IMR-90 (cell line): Measurements from ENCODE around the gene IL18BP. TPM values are rescaled to one million over a fixed set of nuclear protein-coding genes. Genes with fewer than 3 reads are reported as not detected.
A peak's percentile ranks its signal among the peaks of the same experiment; 100 is the strongest.

Source experiments
- ATAC-seq: fragments of 200-7000 bp; cut with Tn5 transposase; 2 replicates; pipeline ENCODE4 v1.9.1; 2020; ENCODE audit warnings: low read depth, mild to moderate bottlenecking, moderate library complexity
- BruUV-seq: library from RNA; stranded (reverse); fragments of 400-500 nt; replicated peaks from 2 replicates; lab custom pipeline; 2021; lab: Mats Ljungman, UMichigan
- CTCF ChIA-PET: fragments of 300-600 bp; formaldehyde crosslinking; extraction: SDS; loops from one replicate; lab custom pipeline; 2021; ENCODE audit warnings: antibody characterized with exemption; lab: Yijun Ruan, JAX
- POLR2A ChIA-PET: fragments of 300-600 bp; sonication (Branson Sonifier 250); formaldehyde crosslinking; loops from one replicate; lab custom pipeline; 2022; ENCODE audit warnings: antibody characterized with exemption; ENCODE audit not compliant: unreplicated experiment; lab: Charles Lee
- DNase-seq: peaks from one replicate; pipeline ENCODE4 v3.0.0; 2013
- H2AFZ ChIP-seq: replicated peaks from 2 replicates; pipeline ENCODE3; 2013; ENCODE audit warnings: low read length, mild to moderate bottlenecking; ENCODE audit not compliant: poor library complexity
- H2AK5ac ChIP-seq: 2 replicates; pipeline ENCODE4 v1.6.1; 2013; ENCODE audit warnings: low read depth, low read length, inconsistent platforms
- H2AK9ac ChIP-seq: replicated peaks from 2 replicates; pipeline ENCODE3; 2013; ENCODE audit warnings: mild to moderate bottlenecking, low read depth, low read length, moderate library complexity; ENCODE audit not compliant: poor library complexity
- H2BK120ac ChIP-seq: 2 replicates; pipeline ENCODE4 v1.6.1; 2013; ENCODE audit warnings: low read depth, low read length, inconsistent platforms
- H2BK15ac ChIP-seq: 3 replicates; pipeline ENCODE4 v1.6.1; 2013; ENCODE audit warnings: low read depth, low read length, inconsistent platforms
- H2BK20ac ChIP-seq: 2 replicates; pipeline ENCODE4 v1.6.1; 2013; ENCODE audit warnings: low read depth, mild to moderate bottlenecking, inconsistent platforms, low read length, moderate library complexity
- H2BK5ac ChIP-seq: 2 replicates; pipeline ENCODE4 v1.6.1; 2013; ENCODE audit warnings: mild to moderate bottlenecking, low read depth, low read length, inconsistent platforms; ENCODE audit not compliant: poor library complexity, severe bottlenecking
- H3K14ac ChIP-seq: replicated peaks from 2 replicates; pipeline ENCODE4 v1.6.1; 2013; ENCODE audit warnings: low read depth, low read length, inconsistent platforms
- H3K18ac ChIP-seq: 2 replicates; pipeline ENCODE4 v1.6.1; 2013; ENCODE audit warnings: low read depth, low read length, control low read depth
- H3K23ac ChIP-seq: 2 replicates; pipeline ENCODE4 v1.6.1; 2013; ENCODE audit warnings: low read depth, low read length, inconsistent platforms
- H3K27ac ChIP-seq: 2 replicates; pipeline ENCODE4 v1.5.1; 2013; ENCODE audit warnings: mild to moderate bottlenecking, control low read depth, low read length; ENCODE audit not compliant: insufficient read depth
- H3K27me3 ChIP-seq: 2 replicates; pipeline ENCODE4 v1.6.1; 2013; ENCODE audit warnings: low read length; ENCODE audit not compliant: control insufficient read depth, insufficient read depth
- H3K36me3 ChIP-seq: 2 replicates; pipeline ENCODE4 v1.6.1; 2013; ENCODE audit warnings: low read length, mixed read lengths; ENCODE audit not compliant: control insufficient read depth, insufficient read depth
- H3K4ac ChIP-seq: 2 replicates; pipeline ENCODE4 v1.6.1; 2013; ENCODE audit warnings: low read depth, low read length, inconsistent platforms
- H3K4me1 ChIP-seq: 2 replicates; pipeline ENCODE4 v1.6.1; 2013; ENCODE audit warnings: low read length, mixed read lengths; ENCODE audit not compliant: control insufficient read depth, insufficient read depth
- H3K4me2 ChIP-seq: 2 replicates; pipeline ENCODE4 v1.6.1; 2013; ENCODE audit warnings: low read depth, mild to moderate bottlenecking, control low read depth, low read length, moderate library complexity
- H3K4me3 ChIP-seq: 2 replicates; pipeline ENCODE4 v1.5.1; 2013; ENCODE audit warnings: low read depth, mild to moderate bottlenecking, control low read depth, low read length, moderate library complexity; ENCODE audit not compliant: insufficient read depth
- H3K56ac ChIP-seq: 2 replicates; pipeline ENCODE4 v1.6.1; 2013; ENCODE audit warnings: low read length, inconsistent platforms; ENCODE audit not compliant: insufficient read depth; ENCODE audit errors: extremely low read depth
- H3K79me1 ChIP-seq, 2 experiments: 2 replicates each; pipeline ENCODE4 v1.6.1; 2013; ENCODE audit warnings: low read length in 2 of 2, inconsistent platforms in 1 of 2, low read depth in 1 of 2
- H3K9ac ChIP-seq: 2 replicates; pipeline ENCODE4 v1.6.1; 2013; ENCODE audit warnings: low read depth, low read length, control low read depth
- H3K9me1 ChIP-seq: 2 replicates; pipeline ENCODE4 v1.6.1; 2013; ENCODE audit warnings: low read length, inconsistent platforms; ENCODE audit not compliant: insufficient read depth
- H3K9me3 ChIP-seq: 2 replicates; pipeline ENCODE4 v1.6.1; 2013; ENCODE audit warnings: low read length; ENCODE audit not compliant: control insufficient read depth, insufficient read depth
- H4K20me1 ChIP-seq: 2 replicates; pipeline ENCODE4 v1.6.1; 2013; ENCODE audit warnings: low read length, inconsistent platforms; ENCODE audit not compliant: insufficient read depth
- H4K5ac ChIP-seq: 2 replicates; pipeline ENCODE4 v1.6.1; 2013; ENCODE audit warnings: mild to moderate bottlenecking, low read depth, low read length, control low read depth
- H4K8ac ChIP-seq, 2 experiments: 2 replicates each; pipeline ENCODE4 v1.6.1; 2013; ENCODE audit warnings: low read depth in 2 of 2, low read length in 2 of 2, control low read depth in 1 of 2, inconsistent platforms in 1 of 2
- H4K91ac ChIP-seq: 2 replicates; pipeline ENCODE4 v1.6.1; 2013; ENCODE audit warnings: low read depth, low read length, inconsistent platforms; ENCODE audit not compliant: insufficient read depth
- BHLHE40 ChIP-seq: fragments of 150-350 bp; IDR thresholded peaks from 2 replicates; pipeline ENCODE4 v1.6.1; 2016; ENCODE audit warnings: mild to moderate bottlenecking, low read depth, low read length
- CEBPB ChIP-seq: IDR thresholded peaks from 2 replicates; pipeline ENCODE4 v1.6.1; 2012; ENCODE audit warnings: low read depth, low read length, improper control_type of control experiment
- ELK1 ChIP-seq: fragments of 150-350 bp; IDR thresholded peaks from 2 replicates; pipeline ENCODE4 v1.6.1; 2016; ENCODE audit warnings: low read depth, mild to moderate bottlenecking, low read length, moderate library complexity, borderline replicate concordance
- MAFK ChIP-seq: IDR thresholded peaks from 2 replicates; pipeline ENCODE4 v1.6.1; 2012; ENCODE audit warnings: low read depth, low read length, improper control_type of control experiment
- USF2 ChIP-seq: fragments of 150-350 bp; IDR thresholded peaks from 2 replicates; pipeline ENCODE4 v1.6.1; 2017; ENCODE audit warnings: mild to moderate bottlenecking, antibody characterized with exemption, low read length, low read depth
- WGBS, 2 experiments: methylation state at CpG; one replicate each; pipeline versions ENCODE4 v1.1.5 to v1.1.7; 2013; ENCODE audit warnings: missing lambda C conversion rate in 2 of 2; ENCODE audit not compliant: insufficient read length in 1 of 2; ENCODE audit errors: extremely low coverage in 2 of 2; 5-methylcytosine and 5-hydroxymethylcytosine counted together
- dilution Hi-C: fragments of 300-500 bp; cut with HindIII; formaldehyde crosslinking; loops from one replicate; pipeline ENCODE4 v1.14.3; 2018; ENCODE audit warnings: low sequenced_read_pairs; ENCODE audit not compliant: unreplicated experiment
- in situ Hi-C: fragments of 300-500 bp; cut with MboI; formaldehyde crosslinking; loops from 3 replicates; pipeline ENCODE4 v1.14.3; 2019; ENCODE audit warnings: low sequenced_read_pairs, inconsistent platforms, mixed read lengths
- intact Hi-C: fragments of 100-400 bp; cut with micrococcal nuclease; formaldehyde crosslinking; loops from 2 replicates; pipeline ENCODE4 v1.10.0; 2022
- polyA plus RNA-seq, 3 experiments: library from polyadenylated mRNA; depleted of rRNA; stranded (reverse); fragments of >200 nt; gene quantifications; 2 replicates each; pipeline ENCODE4 v1.2.3, GENCODE V29; 2012; ENCODE audit warnings: low replicate concordance in 1 of 3
- total RNA-seq: library from RNA; depleted of rRNA; stranded (reverse); fragments of >200 nt; gene quantifications from 2 replicates; pipeline ENCODE4 v1.2.3, GENCODE V29; 2012

The IL18BP gene
- total and polyA plus RNA-seq, 2 of the 4 experiments (the other 2 are of a cell fraction), result 0.90 to 3.2 TPM

DNA sequence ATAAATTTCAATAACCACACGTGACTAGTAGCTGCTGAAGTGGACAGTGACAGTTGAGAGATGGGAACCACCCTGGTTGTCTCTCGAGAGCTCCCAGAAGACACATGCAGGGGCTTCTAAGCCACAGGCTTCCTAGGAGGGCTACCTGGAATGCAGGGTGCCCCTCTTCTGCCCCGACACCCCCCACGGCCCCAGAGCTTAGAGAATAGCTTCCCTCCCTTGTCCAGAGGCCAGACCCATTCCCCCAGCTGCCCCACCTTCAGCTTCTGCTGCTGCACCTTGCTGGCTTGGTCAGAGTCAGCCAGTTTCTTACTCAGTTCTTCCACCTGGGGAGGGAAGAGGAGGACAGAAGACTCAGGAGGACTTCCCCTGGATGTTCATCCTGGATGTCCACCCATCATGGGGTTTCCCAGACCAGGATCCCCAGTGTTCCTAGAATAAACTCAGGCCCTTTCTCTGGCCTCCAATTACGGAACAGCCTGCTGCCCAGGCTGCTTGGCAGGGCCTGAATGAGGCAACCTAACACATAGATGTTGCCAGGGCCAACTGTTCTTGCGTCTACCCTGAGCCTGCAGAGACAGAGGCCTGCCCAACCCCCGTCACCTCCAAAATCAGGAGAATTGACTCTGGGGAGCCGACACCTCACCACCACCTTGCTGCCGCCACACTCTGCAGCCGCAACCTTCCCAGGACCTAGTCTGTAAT, 12.0 kb downstream of the IL18BP start:
- ATAC-seq, result no peak
- CTCF ChIA-PET, result no interaction called here
- in situ Hi-C loops, result no loop called here

More for the DNA sequence above, 12.0 kb downstream of the IL18BP start:
- no peak overlapping the region for H4K5ac ChIP-seq
- DNase-seq, result no peak
- H3K9me1 ChIP-seq, result 0 out of 2 replicates have a peak, but pooled peaks cover 5% of the 10 kb centered on the region
- H3K4me2 ChIP-seq, result no peak overlapping the region
- H2BK5ac ChIP-seq, result no peak overlapping the region
- H2AK9ac ChIP-seq, result peak overlapping the region; percentile 25
- H3K4me3 ChIP-seq, result no peak overlapping the region
- TF ChIP-seq MAFK (no peak), USF2 (no peak), CEBPB (no peak), BHLHE40 (no peak), ELK1 (no peak)
- no peak overlapping the region for H3K56ac ChIP-seq
- H3K36me3 ChIP-seq, result peaks cover 96% of the 10 kb centered on the region
- no peak overlapping the region for H2BK20ac ChIP-seq
- no peaks in the 10 kb centered on the region for H3K4me1 ChIP-seq
- H3K79me1 ChIP-seq, result peaks cover 24 to 55% of the 10 kb centered on the region in 2 experiments
- dilution Hi-C loops, result no loop called here
- H3K23ac ChIP-seq, result no peak overlapping the region
- intact Hi-C loops, result no loop called here
- H3K18ac ChIP-seq, result no peak overlapping the region
- no peak overlapping the region for H2BK120ac ChIP-seq
- BruUV-seq, result no TSS peak
- POLR2A ChIA-PET, result no interaction called here
- no peak overlapping the region for H3K14ac ChIP-seq
- H3K4ac ChIP-seq, result no peak overlapping the region
- H4K20me1 ChIP-seq, result peaks cover 36% of the 10 kb centered on the region
- H2BK15ac ChIP-seq, result no peak overlapping the region
- 93% methylated on average over 5 of the region's 10 CpGs; no CpG with 5 or more reads in 1 of the 2 experiments for WGBS, 2 experiments
- H3K9me3 ChIP-seq, result no peaks in the 10 kb centered on the region
- H3K27ac ChIP-seq, result no peak overlapping the region
- no peak overlapping the region for H2AFZ ChIP-seq
- no peak overlapping the region for H4K91ac ChIP-seq
- no peak overlapping the region for H2AK5ac ChIP-seq
- H3K9ac ChIP-seq, result no peak overlapping the region
- H3K27me3 ChIP-seq, result no peaks in the 10 kb centered on the region
- H4K8ac ChIP-seq, result no peak overlapping the region
